Upper lobe of left lung (tissue), 4 donors: ENCODE measurements around the gene CATSPER3.

Experiments used
- CTCF ChIP-seq, 6 experiments: fragments of 450-650 bp in 4 of 6; fragments of 200-600 bp in 2 of 6; sonication (generic) in 2 of 6; IDR thresholded peaks; one replicate each; pipeline ENCODE4 v1.5.1; 2016 to 2019; ENCODE audit warnings: antibody characterized with exemption in 6 of 6
- POLR2AphosphoS5 ChIP-seq, 2 donors: sonication (generic); formaldehyde crosslinking; IDR thresholded peaks; one replicate each; pipeline ENCODE4 v1.5.1; 2017; ENCODE audit warnings: antibody characterized with exemption in 2 of 2

- TF ChIP-seq CTCF (IDR thresholded peaks at IDR 0.05): no peak
- TF ChIP-seq POLR2AphosphoS5 (IDR thresholded peaks at IDR 0.05): no peak
Measured at GRCh38 chr5:135005076-135005475, 37.4 kb downstream of the CATSPER3 start.
